GM11168 (cell line): Measurements from ENCODE around the gene NFIC.
"Not testable (repeated sequence)": the region's sequence is repeated elsewhere in the genome, so short reads cannot be mapped to it uniquely, and the experiment has no call there.

Experiments used
- in situ Hi-C: fragments of 300-500 bp; cut with MboI; formaldehyde crosslinking; loops from one replicate; pipeline ENCODE4 v1.12.0; 2022; ENCODE audit warnings: low sequenced_read_pairs; ENCODE audit not compliant: unreplicated experiment

The NFIC gene

DNA sequence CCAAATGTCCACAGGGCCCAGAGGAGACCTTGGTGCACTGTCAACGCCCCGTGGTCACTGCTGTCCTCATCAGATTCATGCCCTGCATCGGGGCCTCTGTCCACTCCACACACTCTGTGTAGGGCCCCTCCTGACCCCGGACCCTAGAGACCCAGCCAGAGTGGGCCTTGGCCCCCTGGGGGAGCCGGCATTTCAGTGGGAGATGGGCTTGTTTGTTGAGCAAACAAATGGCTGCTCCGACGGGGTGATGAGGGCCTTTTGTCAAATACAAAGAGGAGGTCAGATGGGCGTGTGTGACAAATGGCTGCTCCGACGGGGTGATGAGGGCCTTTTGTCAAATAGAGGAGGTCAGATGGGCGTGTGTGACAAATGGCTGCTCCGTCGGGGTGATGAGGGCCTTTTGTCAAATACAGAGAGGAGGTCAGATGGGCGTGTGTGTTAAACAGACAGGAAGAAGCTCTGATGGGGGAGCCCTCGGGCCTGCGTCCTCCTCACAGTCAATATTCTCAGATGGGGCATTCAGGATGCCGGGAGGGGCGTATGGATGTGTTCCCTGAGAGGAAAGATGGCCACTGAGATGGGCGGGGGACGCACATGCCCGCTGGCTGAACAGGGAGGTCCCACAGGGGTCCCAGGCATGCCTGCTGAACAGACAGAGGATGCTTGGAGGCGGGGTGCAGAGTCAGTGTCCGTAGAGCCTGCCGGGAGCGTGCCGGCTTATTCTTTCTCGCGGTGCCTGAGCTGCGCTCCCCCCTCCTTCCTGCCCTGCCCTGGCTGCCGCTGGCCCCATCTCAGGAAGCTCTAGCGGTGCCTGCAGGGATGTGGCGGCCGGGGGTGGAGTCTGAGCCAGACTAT is 77.7 kb downstream of the NFIC start:
- in situ Hi-C loops = no loop called here

DNA sequence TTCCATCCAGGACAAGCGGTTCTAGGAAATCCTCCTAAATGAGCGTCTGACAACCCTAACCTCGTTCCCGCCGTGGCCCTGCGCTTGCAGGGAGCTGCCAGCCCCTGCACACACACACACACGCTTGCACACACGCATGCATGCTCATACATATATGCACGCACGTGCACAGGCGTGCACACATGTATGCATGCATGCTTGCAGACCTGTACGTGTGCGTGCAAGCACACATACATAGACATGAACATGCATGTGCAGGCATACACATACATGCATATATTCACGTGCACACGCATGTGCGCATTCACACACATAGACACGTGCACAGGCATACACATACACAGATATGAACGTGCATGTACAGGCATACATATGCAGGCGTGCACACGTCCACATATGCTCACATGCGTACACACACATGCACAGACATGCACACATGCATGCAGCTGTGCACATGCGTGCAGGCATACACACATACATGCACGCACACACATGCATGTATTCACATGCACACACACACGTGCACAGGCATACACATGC is 78.4 kb downstream of the NFIC start:
- in situ Hi-C loops = no loop called here

DNA sequence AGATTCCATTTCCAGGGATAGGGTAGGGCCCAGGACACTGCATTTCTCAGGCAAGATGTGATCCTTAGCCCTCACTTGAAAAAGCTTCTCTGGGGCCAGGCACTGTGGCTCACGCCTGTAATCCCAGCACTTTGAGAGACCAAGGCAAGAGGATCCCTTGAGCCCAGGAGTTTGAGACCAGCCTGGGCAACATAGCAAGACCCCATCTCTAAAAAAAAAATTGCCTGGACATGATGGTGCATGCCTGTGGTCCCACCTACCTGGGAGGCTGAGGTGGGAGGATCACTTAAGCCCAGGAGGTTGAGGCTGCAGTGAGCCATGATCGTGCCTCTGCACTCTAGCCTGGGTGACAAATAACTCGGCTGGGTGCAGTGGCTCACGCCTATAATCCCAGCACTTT is 80.3 kb downstream of the NFIC start:
- in situ Hi-C loops = not testable (repeated sequence)

DNA sequence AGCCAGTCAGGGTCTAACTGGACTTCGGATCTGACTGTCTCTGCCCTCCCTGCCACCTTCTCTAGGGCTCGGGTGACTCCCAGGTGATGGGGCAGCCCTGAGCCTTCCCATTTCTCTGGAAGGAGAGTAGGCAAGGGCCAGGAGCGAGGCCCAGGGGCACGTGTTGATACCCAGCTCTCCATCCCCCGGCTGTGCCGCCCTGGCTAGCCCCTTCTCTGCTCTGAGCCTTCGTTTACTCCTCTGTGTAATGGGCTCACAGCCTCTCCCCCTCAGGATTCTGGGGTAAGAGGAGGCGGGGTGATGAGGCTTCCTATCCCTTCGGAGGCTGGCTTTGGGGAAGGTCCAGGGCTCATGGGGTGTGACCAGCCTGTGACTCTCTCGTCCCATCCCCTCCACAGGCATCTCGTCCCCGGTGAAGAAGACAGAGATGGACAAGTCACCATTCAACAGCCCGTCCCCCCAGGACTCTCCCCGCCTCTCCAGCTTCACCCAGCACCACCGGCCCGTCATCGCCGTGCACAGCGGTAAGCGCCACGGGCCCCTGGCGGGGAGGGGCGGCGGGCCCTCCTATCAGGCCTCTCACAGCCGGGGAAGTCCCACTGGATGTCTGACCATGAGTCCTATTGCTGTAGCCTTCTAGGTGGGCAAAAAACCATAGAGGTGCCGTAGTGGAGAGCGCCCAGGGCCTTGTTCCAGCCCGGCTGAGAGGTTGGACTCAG is 82.4 kb downstream of the NFIC start:
- in situ Hi-C loops = no loop called here

DNA sequence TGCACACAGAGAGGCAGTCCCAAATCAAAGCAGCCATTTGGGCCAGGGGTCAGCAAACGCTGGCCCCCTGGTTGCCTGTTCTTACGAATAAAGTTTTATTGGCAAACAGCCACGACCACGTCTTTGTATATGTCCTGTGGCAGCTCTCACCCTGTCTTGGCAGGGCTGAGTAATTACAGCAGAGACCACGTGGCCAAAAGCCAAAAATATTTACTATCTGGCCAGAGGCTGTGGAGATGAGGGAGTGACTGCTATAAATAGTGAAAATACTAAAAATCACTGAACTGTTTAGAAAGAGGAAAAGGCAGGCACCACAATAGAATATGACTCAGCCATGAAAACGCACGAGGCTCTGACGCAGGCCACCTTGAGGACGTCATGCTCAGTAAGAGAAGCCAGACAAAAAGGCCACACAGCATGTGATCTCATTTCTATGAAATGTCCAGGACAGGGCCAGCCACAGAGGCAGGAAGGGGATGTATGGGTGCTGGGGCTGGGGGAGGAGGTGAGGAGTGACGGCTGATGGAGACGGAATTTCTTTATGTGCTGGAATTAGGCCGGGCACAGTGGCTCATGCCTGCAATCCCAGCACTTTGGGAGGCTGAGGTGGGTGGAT is 84.5 kb downstream of the NFIC start:
- in situ Hi-C loops = no loop called here

DNA sequence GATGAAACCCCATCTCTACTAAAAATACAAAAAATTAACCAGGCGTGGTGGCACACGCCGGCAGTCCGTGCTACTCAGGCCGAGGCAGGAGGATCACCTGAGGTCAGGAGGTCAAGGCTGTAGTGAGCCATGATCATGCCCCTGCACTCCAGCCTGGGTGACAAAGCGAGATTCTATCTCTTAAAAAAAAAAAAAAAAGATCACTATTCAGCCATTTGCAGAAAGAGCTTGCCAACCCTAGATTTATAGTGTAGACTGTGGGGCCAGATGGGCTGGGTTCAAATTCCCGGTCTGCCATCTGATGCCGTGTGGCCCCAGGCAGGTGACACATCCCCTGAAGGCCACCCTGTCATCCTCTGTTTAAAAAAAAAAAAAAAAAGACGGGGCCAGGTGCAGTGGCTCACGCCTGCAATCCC is 85.1 kb downstream of the NFIC start:
- in situ Hi-C loops = no loop called here

DNA sequence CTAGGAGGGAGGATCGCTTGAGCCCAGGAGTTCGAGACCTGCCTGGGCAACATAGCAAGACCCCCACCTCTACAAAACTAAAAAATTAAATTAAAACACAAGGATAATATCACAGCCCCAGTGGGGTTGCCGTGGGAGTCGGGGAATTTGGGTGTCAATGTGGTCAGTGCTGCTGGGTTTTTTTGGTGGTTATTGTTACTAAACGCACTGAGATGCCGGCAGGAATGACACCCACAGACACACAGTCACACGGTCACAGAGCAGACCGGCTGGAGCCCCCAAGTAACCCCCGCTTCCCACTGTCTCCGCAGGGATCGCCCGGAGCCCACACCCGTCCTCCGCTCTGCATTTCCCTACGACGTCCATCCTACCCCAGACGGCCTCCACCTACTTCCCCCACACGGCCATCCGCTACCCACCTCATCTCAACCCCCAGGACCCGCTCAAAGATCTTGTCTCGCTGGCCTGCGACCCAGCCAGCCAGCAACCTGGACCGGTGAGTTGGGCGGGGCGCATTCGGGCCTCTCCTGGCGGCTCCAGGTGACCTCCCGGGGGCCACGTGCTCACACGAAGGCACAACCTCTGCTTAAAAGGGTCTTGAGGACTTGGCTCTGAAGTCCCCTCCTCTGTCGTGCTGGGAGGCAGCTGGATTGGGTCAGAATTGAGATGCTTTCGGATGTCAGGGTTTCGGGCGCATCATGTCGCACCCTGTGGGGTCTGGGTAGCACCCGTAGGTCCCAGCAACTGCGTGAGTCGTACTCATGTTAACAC is 86.0 kb downstream of the NFIC start:
- in situ Hi-C loops = no loop called here

DNA sequence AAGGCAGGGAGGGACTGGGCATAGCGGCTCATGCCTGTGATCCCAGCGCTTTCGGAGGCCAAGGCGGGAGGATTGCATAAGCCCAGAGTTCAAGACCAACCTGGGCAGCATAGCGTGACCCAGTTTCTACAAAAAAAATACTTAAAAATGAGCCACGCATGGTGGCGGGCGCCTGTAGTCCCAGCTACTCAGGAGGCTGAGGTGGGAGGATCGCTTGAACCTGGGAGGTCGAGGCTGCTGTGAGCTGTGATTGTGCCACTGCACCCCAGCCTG is 86.5 kb downstream of the NFIC start:
- in situ Hi-C loops = not testable (repeated sequence)

DNA sequence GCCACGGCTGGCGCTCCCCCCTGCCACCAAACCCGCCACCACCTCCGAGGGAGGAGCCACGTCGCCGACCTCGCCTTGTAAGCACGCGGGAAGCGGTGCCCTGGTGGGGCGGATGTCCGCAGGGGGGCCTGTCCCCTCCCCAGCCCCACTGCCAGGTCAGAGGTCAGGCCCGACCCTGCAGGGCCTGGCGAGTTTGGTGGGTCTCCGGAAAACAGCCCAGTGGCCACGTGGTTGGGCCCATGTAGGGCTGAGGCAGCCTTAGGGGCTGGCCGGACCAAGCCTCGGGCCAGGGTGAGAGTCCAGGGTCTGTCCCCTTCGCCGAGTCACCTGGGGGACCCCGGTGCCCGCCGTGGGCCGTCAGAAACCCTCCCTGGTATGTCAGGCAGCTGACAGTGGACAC is 87.5 kb downstream of the NFIC start:
- in situ Hi-C loops = no loop called here

DNA sequence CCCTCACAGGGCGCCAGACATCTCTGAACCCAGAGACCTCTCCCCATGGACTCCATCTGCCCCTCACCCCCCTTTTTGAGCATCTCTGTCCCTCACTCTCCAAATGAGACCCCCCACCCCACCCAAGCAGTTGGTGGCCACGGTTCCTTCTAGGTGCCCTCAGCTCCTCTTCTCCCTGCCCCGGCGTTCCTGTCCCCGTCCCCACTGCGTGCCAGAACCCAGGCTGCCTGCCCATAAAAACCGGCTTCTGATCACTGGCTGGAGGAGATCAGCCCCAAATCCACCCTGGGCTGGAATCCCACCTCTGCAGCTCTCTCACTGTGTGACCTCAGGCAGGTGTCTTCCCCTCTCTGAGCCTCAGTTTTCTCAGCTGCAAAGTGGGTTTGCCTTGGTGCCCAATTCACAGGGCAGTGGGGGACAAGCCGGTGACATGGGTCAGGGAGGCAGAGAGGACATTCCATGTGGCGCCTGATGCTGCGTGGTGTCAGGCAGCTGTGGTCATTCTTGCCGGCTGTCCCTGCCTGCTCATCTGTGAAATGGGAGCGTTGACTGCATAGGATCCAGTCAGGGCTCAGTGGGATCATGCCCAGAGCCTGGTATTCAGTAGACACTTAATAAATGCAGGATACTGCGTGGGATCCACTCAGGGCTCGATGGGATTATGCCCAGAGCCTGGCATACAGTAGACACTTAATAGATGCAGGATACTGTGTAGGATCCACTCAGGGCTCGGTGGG is 88.4 kb downstream of the NFIC start:
- in situ Hi-C loops = no loop called here

DNA sequence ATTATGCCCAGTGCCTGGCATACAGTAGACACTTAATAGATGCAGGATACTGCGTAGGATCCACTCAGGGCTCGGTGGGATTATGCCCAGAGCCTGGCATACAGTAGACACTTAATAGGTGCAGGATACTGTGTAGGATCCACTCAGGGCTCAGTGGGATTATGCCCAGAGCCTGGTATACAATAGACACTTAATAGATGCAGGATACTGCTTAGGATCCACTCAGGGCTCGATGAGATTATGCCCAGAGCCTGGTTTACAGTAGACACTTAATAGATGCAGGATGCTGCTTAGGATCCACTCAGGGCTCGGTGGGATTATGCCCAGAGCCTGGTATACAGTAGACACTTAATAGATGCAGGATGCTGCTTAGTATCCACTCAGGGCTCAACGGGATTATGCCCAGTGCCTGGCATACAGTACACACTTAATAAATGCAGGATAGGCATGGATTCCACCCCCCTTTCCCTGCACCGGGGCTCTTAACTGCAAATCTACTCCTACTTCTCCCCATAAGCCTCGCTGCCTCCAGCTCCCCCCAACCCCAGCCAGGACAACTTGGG is 89.1 kb downstream of the NFIC start:
- in situ Hi-C loops = no loop called here

DNA sequence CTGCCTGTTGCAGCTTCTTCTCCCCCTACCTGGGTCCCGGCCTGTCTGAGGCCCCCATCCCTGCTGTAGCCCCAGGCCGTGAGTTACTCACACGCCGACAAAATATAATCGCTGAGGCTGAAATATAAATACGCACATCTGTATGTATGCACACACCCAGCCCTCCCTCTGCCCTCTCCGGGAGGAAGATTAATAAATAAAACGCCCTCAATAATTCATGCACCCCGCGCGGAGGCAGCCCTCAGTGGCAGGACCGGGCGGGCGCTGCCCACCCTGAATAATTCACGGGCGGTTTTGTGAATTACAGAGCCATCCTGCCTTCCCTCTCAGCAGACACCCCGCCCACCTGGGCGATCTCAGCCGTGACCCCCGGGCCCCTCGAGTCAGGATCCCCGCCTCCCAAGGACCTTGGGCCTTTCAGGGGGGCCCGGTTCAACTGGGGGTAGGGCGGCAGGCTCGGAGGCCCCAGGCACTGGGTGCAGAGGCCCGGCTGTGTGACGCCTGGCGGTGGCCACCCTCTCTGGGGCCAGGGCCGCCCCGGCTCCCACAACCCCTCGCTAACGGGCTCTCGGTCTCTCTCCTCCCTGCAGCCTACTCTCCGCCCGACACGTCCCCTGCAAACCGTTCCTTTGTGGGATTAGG is 89.7 kb downstream of the NFIC start:
- in situ Hi-C loops = no loop called here

DNA sequence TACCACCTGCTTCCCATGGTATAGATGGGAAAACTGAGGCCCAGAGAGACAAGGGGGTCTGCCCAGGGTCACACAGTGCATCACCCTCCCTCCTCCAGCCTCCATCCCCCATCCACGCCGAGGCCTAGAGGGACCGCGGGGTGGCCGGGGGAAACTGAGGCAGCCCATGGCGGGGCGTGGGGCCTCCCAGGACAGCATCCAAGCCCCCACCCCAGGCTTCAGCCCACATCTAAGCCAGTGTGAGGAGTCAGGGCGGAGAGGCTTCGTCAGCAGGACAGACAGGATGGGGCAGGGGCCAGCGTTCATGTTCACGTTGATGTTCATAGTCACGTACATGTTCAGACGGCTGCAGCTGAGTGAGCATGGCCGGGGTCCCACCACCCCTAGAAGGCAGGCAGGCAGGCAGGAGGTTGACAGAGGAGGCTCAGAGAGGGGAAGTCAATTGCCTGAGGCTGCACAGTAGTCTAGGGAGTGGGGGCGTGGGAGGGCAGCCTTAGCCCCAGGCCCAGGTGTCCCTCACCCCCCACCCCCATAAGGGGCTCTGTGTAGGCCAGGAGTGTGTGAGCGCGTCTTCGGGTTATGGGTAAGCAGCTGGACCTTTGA is 90.6 kb downstream of the NFIC start:
- in situ Hi-C loops = no loop called here

DNA sequence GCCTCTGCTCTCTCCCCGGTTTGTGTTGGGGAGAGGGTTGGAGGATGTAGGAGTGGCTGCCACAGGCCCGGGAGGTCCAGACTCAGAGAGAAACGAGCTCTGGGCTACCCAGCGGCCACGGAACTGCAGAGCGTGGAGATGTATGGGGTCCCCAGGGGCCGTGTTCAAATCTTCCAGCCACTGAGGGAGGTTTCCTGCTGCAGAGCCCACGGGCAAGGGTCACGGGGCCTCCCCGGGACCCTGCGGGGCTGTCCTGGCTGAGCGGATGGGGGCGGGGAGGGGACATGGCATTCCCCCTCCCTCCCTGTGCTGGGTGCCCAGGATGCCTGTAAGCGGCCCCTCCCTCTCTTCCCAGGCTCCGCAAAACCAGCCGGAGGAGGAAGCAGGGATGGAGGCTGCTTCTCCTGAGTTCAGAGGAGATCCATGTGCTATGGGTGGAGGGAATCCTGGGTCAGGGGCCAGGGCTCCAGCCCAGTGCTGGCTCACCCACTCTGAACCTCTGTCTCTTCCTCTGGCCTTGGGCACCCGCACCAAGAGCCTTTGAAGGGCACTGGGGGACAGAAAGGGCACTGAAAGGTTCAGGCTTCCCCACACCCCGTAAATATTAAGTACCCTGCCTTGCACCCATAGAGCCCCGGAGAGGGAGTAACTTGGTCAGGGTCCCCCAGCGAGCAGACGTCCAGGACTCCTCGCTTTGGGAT is 91.3 kb downstream of the NFIC start:
- in situ Hi-C loops = no loop called here

DNA sequence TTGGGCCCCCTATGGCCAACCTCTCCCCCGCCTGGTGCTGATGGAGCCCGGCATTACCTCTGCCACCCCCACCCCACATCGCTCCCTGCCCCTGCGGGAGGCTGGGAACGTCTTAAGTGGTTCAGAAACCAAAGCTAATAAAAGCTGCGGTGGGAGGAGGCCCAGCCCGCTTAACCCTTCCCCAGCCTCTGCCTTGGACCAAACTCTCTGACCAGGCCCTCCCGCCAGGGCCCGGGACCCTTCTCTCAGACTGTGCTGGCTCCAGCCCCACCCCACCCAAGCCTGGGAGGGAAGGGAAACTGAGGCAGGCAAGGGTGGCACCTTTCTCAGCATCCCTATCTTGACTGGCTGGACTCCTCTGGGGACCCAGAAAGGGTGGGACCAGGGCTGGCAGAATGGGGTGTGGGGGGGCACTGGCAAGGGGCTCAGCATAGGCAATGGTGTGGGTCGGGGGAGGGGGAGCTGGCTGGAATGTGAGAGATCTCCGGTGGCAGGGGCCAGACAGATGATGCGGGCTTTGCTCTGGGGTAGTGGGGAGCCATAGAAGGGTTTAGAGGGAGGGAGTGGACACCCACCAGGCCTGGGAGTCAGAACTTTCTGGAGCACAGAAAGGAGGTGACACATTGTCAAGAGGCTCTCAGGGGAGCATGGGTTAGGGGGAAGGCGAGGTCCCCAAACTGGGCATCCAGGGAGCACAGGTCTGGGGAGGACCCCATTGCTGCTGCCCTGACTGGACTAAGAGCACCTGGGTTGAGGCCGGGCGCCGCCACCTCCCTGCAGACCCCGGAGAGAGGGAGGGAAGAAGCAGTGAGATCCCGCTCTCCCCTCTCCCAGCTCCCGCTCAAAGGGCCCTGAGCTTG is 92.1 kb downstream of the NFIC start:
- in situ Hi-C loops = no loop called here

DNA sequence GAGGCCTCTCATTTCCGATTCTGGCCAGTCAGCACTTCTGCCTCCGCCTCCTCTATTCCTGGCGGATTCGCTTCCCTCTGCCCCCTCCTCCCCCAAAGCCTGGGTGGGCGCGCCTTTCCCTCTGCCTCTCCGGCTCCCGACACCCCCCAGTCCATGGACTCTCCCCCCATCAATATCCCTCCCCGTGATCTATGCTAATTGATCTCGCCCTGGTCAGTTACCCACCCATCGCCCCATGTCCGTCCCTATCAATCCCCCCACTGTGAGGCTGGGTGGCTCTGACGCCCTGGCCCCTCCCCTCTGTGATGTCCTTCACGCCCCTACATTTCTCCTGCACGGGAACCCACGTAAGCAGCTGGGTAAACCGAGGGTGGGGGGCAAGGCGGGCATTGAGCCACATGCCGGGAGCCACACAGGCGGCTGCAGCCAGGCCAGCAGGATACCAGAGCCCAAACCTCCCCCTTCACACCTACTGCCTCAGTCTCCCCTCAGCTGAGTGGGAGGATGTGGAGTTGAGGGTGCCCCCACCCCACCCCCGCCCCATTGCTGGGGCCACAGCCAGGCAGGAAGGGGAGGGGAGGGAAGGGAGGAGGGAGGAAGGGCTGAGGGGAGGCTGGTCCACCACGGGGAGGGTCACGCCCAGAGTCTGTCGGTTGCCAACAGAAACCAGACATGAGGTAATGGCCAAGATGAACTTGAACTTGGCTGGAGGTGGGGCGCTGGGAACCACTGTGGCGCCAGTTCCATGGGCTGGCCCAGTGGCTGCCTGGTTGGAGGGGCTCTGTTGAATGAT is 92.9 kb downstream of the NFIC start:
- in situ Hi-C loops = no loop called here
